LHCN-M2 (cell line): ENCODE data around the gene SHISA6. TPM values are rescaled to one million over a fixed set of nuclear protein-coding genes. Genes with fewer than 3 reads are reported as not detected.

Source experiments
- DNase-seq: peaks from one replicate; pipeline ENCODE4 v3.0.0-alpha.2; 2012; ENCODE audit warnings: low read depth
- total RNA-seq: library from RNA; depleted of rRNA; stranded (reverse); fragments of >200 nt; gene quantifications from 2 replicates; pipeline ENCODE4 v1.2.3, GENCODE V29; 2014

SHISA6 gene
- total RNA-seq, 1 experiment from 2014 or later = not detected

DNA sequence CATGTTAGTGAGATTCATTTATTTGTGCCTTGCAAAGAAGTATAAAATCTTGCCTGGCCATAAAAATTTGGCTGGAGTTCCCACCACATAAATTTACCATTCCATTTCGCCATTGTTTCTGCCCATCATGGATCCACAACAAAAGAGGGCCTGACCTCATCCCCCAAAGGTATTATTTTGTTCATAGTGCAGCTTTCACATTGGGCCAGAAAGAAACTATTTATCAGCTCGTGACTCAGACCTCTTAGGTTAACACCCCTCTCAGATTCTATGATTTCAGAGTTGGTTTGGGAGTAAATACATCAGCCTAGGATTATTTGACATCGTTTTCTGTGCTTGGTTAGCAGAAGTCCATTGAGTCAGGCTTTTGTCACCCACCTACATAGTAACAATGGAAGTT is 108.1 kb downstream of the SHISA6 start:
- DNase-seq = no peak

DNA sequence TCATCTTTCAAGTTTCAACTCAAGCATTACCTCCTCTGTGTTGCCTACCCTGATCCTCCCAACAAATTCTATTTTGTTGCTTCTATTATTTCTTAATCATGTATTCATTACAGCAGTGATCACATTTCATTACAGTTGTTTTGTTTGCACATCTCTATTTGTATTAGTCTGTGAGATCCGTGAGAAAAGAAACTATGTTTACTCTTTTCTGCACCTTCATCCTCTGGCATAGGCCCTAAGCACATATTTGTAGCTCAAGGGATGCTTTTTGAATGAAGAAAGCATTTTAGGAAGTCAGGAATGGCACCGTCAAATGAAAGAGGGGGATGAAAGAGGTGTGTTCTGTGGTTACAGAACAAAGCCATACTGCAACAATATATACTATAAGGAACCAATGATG is 110.5 kb downstream of the SHISA6 start:
- no peak for DNase-seq

DNA sequence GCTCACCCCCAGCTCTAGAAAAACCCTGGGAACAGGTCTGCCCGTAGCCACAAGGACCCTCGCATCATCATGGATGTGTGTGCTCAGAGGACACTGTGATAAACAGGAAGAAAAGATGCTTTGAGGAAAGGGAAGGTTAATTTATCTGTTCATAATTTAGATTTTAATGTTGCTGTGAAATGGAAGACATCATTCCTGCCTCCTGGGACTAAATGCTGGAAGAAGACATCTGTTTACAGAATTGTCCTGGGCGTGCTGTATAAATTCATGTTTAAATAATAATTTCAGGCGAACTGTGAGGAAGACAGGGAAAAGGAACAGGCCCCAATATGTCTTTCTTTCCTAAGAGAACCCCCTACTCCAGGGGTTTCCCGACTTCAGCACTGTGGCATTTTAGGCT is 112.6 kb downstream of the SHISA6 start:
- DNase-seq = no peak

DNA sequence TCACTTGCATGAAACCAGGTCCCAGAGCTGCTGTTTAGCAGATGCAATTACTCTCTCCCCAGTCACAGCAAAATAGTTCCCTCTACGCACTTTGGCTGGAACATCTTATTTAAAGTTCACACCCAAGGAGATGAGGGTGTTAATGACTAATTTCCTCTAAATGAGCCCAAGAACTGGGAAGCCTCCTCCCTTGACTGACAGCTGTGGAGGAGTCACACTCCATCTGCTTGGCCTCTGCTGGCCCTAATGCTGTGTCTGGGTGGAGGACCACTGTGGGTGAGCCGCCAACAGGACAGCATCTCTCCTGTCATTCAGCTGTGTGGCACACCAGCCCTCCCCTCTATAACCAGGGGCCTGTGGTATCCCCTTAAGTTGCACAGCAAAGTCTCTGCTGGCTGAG is 115.4 kb downstream of the SHISA6 start:
- no peak for DNase-seq

DNA sequence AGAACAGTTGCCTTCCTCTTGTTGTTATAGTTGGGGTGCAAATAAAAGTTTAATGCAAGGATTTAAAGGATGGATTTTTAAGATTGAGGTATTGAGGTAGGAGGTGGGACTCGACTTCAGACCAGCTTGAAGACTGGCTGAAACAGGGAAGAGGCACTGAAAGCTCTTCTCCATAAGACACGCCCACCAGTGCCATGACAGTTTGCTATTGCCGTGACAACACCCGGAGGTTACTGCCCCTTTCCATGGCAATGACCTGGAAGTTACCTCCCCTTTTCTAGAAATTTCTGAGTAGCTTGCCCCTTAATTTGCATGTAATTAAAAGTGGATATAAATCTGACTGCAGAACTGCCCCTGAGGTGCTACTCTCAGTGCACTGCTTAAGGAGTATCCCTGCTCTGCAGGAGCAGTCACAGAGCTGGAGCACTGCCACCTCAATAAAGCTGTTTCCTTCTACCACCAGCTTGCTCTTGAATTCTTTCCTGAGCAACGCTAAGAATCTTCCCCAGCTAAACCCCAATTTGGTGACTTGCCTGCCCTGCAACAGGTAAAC is 122.6 kb downstream of the SHISA6 start:
- no peak for DNase-seq

DNA sequence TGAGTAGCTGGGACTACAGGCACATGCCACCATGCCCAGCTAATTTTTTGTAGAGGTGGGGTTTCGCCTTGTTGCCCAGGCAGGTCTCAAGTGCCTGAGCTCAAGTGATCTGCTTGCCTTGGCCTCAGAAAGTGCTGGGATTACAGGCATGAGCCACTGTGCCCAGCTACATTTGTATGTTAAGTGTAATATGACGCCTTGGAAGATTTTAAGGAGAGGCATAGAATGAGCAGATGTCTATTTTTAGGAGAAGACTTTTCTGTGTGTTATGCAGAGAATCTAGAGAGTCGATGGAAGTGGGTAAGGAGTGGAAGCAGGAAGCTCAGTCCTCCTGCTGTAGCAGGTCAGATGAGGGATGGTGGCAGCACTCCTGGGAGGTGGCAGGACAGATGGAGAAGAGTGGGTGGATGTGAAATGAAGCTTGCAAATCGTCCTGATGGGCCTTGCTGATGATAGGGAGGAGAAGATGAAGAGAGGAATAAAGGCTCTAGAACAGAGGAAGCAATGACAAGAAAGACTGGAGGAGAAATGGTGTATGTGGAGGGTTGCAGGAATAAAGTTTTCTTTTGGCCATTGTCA is 125.3 kb downstream of the SHISA6 start:
- no peak for DNase-seq

DNA sequence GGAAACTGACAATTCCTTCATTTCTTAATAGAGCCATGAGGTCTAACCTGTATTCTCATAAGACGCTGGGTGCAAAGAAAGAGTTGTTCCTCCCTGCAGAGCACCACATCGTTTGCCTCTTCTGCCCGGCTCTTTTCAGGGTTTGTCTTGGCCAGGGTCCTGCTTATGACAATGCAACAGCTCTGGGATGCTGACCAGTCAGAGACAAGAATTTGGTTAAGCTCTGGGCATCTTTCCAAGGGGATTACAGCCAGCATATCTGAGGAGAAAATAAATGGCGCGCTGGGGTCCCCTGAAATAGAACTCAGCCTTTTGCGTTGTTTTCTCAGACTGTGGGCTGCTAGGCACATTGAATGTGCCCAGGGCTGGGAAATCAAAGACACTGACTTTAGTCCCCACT is 128.6 kb downstream of the SHISA6 start:
- DNase-seq = no peak

DNA sequence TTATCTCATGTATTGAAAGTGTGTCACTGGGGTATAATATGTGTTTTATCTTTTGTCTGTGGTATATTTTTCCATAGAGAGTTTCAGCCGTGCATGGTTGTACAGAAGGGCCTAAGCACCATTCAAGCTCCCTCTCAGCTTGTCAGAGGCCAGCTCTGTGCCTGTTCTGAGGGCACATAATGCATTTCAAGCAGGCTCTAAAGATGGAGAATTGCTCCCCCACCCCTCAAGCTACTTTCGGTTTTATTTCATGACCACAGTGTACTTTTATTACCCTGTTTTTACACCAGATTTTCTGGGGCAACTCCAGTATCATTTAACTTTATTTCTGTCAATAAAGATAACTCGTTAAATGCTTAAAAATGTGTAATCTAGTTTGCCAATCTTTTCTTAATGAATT is 131.7 kb downstream of the SHISA6 start:
- no peak for DNase-seq

DNA sequence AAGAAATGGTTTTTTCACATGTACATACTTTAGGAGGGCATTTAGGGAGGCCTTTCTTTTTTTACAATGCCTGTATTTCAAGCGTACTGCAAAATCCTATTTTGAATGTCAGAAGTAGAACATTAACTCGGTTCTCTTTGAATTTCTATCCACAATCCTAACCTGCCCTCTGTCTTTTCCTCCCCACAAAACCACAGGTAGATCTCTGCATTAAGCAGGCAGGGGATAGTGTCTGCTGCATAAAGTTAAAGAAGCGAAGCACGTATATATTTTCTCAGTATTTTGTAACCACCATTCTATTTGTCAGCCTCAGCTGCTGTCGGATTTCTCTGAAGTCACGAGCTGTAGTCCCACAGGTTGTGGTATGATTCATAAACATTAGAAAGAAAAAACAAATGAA is 137.5 kb downstream of the SHISA6 start:
- DNase-seq = no peak

DNA sequence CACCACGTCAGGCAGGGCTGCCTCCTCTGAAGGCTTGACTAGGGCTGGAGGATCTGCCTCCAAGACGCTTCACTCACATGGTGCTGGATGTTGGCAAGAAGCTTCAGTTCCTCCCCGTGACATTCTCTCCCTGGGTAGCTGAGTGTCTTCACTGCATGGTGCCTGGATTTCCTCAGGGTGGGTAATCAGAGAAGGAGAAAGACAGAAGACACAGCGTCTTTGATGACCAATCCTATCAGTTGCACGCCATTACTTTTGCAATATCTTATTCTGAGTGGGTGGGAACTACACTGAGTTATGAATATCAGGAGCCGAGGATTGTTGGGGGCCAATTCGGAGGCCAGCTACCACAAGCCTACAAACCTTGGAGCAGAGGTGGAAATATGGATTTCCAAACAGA is 139.7 kb downstream of the SHISA6 start:
- DNase-seq = no peak

DNA sequence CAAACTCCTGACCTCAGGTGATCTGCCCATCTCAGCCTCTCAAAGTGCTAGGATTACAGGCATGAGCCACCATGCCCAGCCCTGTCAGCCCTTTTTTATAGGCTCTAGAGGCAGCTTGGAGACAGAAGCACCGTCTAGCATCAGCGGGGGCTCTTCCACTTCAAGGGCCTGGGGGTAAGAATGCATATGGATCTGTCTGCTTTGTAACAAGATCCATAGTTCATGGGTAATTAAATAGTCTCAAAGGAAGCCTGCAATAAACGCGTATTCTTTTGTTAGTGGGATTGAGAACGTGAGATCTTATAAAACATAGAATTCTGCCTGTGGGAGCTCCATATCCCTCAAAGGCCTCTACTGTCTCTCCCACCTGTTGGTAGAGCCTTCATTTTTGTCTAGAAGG is 142.1 kb downstream of the SHISA6 start:
- no peak for DNase-seq

DNA sequence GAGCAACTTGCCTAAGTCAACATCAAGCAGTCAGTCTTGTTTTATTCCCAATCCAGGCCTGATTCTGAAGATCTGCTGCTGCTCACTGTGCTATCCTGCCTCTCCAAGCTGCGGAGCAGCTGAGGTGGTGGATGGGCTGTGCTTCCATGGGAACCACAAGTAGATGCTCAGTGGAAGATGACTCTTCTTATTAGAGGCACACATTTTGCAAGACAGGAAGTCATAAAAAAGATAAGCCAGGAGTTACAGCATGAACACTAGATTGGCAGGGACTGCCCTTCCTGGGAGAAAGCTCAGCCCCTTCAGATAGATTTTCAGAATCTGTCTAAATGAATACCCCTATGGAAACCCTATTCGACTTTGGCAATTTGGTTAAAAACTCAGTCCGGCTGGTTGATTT is 143.1 kb downstream of the SHISA6 start:
- DNase-seq = no peak

DNA sequence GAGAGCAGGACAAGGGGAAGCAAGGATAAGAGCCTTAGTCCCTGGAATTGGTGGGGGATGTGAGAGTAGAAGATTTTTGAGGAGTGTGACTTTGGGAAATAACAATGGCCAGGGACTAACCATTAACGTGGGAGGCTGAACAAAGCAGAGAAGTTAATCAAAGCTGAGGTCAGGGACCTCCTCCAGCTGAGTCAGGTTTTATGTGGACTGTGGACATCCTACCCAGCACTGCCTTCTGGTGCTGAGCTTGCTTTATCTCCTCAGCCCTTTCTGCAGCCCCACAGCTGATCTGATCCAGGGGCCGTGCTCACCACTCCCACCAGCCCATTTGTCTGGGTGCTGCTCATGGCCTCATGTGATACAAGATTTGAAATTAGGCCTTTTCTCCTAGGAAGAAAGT is 146.6 kb downstream of the SHISA6 start:
- DNase-seq = no peak

DNA sequence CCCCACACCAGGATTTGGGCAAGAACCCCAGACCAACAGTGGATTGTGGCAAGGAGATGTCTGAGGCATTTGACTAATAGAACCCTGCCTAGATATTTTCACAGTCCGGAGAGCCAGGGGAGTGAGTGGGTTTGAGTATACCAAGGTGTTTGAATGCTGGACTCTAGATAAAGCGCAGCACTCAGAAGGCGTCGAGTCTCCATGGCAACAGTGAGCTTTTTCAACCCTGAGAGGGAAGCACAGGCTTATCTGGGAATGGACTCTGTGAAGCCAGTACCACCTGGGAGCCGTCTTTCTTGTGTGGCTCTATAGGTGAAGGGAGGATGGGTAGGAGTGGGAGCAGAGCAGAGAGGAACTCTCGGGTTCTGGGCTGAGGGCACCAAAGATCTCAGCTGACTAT is 147.0 kb downstream of the SHISA6 start:
- DNase-seq = no peak

DNA sequence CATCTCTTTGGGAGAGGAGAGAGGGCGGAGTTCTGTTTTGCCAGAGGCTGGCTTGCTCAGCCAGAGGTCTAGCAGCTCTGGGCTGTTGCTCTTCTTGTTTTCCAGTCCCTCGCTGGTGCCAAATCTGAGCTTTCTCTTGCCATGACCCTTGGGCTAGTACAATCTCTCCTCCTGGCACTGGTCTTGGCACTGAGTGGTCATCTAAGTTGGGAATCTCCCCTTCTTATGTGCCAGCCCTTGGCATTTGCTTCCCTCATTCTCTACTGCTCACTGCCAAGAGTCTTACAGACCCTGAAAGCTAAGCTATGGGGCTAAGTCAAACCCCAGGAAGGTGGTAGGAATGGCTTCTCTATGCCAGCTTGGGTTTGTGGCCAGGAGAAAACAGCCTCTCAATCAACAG is 148.6 kb downstream of the SHISA6 start:
- DNase-seq = no peak

DNA sequence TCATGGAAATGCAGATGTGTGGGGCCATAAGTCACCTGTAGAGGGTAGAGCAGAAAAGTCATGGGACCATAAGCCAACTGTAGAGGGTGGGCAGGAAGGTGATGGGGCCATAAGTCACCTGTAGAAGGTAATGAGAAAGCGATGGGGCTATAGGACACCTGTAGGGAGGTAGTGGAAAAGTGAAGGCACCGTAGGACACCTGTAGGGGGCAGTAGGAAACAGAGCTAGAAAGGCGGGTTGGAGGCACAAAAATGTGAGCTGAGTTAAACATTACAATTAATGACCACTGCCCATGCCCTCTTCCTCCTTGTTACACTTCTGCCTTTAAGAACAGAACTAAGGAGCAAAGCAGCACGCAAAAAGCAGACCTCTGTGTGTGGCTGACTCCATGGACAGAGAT is 150.1 kb downstream of the SHISA6 start:
- DNase-seq = no peak

DNA sequence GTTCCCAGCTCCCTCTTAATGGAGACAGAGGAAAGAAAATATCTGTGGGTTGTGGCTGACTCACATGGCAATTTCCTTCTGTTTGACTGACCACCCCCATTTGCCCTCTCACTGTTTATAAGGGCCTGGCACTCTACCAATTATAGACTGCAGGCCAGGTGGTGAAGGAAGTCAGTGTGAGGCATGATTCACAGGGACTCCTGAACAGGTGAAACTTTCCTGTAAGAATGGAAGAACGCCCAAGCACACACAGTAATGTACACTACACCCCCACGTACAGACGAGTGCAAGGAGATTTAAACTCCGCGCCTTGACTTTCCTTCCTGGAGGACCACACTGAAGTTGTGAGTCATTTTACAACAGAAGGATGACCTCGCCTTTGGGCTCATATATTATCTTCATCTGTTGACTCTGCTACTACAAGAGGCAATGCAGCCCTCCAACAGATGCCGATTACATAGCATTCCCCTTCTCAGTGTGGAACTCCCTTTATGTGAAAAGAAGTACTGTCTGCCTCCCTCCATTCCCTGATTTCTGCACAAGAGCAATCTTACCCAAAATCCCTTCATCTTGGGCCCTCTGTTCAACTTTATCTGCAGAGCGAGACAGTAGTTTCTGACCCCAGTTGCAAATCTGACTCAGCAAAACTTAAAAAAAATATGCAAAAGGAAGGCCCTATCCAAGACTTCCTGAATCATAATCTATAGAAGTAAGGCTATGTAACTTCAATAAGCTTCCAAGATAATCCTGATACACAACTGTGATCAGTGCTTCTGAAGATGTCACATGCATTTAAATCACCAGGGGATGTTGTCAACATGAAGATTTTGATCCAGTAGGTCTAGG is 163.6 kb downstream of the SHISA6 start:
- no peak for DNase-seq

DNA sequence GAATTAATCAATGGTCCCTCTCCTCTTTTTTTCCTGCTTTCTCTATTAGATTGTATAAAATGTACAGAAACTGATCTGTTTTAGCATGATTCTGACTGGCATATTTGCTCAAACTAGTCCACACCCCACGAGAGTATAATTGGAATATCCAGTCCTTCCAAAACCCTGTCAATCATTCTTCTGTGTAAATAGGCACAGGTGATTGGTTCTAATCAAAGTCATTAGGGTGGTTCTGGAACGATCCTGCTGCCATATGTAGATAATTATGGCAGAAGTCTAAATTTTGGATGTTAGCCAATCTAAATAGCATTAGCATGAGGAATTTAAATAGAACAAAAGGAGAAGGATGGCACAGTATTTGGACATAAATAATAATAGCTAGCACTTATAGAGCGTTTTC is 165.7 kb downstream of the SHISA6 start:
- no peak for DNase-seq

DNA sequence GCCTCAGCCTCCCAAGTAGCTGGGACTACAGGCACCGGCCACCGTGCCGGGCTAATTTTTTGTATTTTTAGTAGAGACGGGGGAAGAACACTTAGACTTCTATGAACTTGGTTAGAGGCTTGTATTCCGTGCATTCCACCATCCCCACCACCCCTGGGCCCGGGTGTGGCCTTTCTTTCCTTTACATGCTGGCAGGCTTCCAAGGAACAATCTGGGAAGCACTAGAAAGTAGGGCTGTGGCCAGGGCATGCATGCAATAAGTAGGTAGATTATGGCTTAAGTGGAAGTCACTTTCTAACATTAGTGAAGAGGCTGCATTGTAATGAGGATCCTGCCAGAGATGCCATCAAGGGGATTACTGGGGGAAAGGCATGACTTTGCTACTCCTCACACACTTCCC is 171.6 kb downstream of the SHISA6 start:
- no peak for DNase-seq

DNA sequence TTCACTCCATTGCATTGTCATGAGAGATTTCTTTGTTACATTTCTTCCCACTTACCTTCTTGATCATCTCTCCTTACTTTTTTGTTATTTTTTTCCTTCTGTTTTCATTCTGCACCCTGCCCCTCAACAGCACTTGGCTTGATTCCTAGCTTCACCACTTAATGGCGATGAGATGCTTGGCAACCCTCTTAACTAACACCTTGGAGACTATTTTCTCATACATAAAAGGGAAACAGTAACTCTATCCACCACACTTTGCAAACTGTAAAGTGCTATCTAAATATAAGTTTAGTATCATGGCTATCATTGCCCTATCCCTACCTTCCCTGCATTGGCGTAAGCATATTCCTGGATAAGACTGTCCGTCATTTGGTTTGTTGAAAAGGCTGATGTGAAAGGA is 177.3 kb downstream of the SHISA6 start:
- no peak for DNase-seq

DNA sequence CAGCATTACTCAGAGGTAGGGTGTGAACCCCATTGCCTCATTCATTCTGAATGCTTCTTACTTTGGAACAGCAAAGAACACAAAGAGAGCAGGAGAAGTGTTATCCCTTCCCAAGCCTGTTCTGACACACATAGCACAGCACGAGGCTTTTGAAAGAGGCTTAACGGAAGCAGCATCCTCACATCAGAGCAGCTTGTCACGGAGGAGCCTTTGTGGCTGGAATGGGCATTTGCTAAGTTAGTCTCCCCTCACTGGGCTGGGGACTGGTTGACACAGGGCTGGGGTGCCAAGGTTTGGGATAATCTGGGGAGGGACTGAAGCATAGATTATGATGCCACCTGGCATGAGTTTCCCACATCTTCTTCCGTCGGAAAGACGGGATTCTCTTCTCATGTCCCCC is 189.7 kb downstream of the SHISA6 start:
- no peak for DNase-seq

DNA sequence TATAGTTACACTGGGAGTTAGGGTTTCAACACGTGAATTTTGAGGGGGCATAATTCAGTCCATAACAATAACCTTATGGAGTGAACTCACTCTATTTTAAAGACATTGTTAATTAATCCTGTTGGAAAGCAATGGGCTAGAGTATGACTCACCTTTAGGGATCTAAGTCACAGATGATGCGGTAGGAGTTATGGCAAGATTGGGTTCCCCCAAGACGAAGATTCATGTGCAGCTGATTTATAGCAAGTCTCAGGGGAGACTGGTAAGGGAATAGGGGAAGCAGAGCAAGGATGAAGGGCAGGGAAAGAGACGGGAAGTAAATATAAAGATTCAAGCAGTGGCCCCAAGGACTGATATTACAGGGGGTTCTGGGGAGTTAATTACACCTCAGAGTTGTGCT is 197.7 kb downstream of the SHISA6 start:
- no peak for DNase-seq

DNA sequence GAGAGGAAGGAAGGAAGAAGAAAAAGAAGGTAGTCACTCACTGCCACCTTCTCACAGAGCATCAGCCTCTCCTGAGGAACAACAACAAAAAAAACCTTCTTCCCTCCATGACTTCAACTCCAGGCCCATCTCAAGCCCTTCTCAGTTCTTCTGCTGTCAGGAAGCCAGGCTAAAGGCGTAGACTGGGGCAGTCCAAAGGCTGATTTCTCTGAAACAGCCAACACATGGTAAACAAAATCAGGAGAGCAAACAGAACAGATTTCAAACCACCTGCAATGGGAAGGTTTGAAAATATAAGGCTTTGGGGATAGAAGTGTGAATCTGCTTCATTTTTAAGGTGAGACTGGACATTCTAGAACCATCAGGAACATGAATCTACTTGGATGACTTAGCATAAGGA is 200.0 kb downstream of the SHISA6 start:
- DNase-seq = no peak
